ENCODE data around the gene LRRC4C. TPM values are rescaled to one million over a fixed set of nuclear protein-coding genes. Genes with fewer than 3 reads are reported as not detected.

Gene LRRC4C
- total and polyA plus RNA-seq, 11 donors: 0.08 to 1.2 (median 0.48) TPM; not detected in 1

- H3K4me3 ChIP-seq: no peak overlapping the region
- no peaks in the 10 kb centered on the region for H3K36me3 ChIP-seq
- peaks cover 0 to 4% (median 0%) of the 10 kb centered on the region in 12 donors for H3K4me1 ChIP-seq
- intact Hi-C loops (cut with DNase I): no loop called here
- WGBS, 4 donors: 88 to 94% (median 92%) methylated on average over 1 of the region's 1 CpG
- no peak overlapping the region for H3K27ac ChIP-seq
- H3K9me3 ChIP-seq: no peaks in the 10 kb centered on the region
- DNase-seq (no peak), ATAC-seq (no peak)
- TF ChIP-seq POLR2A (IDR thresholded peaks at IDR 0.05) (no peak), CTCF (IDR thresholded peaks at IDR 0.05) (no peak)
- no peaks in the 10 kb centered on the region for H3K27me3 ChIP-seq
Measured at GRCh38 chr11:41384329-41384728, 75.1 kb downstream of the LRRC4C start.

- intact Hi-C loops (cut with DNase I): no loop called here
- ATAC-seq: no peak
Measured at GRCh38 chr11:41383768-41384167, 75.7 kb downstream of the LRRC4C start.

GRCh38 chr11:41382927-41383326 lies 76.5 kb downstream of the LRRC4C start:
- H3K4me1 ChIP-seq: peaks cover 0 to 4% (median 0%) of the 10 kb centered on the region in 12 donors
- no peaks in the 10 kb centered on the region for H3K36me3 ChIP-seq
- WGBS, 4 donors: 42 to 58% (median 55%) methylated on average over 2 of the region's 2 CpGs
- ATAC-seq (no peak), DNase-seq (no peak)
- no peaks in the 10 kb centered on the region for H3K9me3 ChIP-seq
- H3K27me3 ChIP-seq: no peaks in the 10 kb centered on the region
- no peak overlapping the region for H3K27ac ChIP-seq
- no peak for TF ChIP-seq POLR2A (IDR thresholded peaks at IDR 0.05)
- TF ChIP-seq CTCF (IDR thresholded peaks at IDR 0.05): no peak
- no peak overlapping the region for H3K4me3 ChIP-seq
- intact Hi-C loops (cut with DNase I): no loop called here

More at GRCh38 chr11:41383768-41384167, 75.7 kb downstream of the LRRC4C start:
- WGBS, 4 donors: 88 to 93% (median 91%) methylated on average over 3 of the region's 3 CpGs
- no peaks in the 10 kb centered on the region for H3K9me3 ChIP-seq
- no peak overlapping the region for H3K4me3 ChIP-seq
- H3K4me1 ChIP-seq: peaks cover 0 to 4% (median 0%) of the 10 kb centered on the region in 12 donors
- H3K36me3 ChIP-seq: no peaks in the 10 kb centered on the region
- no peak overlapping the region for H3K27ac ChIP-seq
- no peaks in the 10 kb centered on the region for H3K27me3 ChIP-seq
- DNase-seq: no peak
- TF ChIP-seq CTCF (IDR thresholded peaks at IDR 0.05) (no peak), POLR2A (IDR thresholded peaks at IDR 0.05) (no peak)

GRCh38 chr11:41379084-41379483 lies 80.4 kb downstream of the LRRC4C start:
- ATAC-seq: no peak

More at GRCh38 chr11:41379084-41379483, 80.4 kb downstream of the LRRC4C start:
- intact Hi-C loops (cut with DNase I): no loop called here
- Histone ChIP-seq H3K27me3 (no peaks in the 10 kb centered on the region), H3K27ac (no peak overlapping the region), H3K4me3 (no peak overlapping the region), H3K36me3 (no peaks in the 10 kb centered on the region), H3K9me3 (no peaks in the 10 kb centered on the region), H3K4me1 (peaks cover 0 to 4% (median 0%) of the 10 kb centered on the region in 12 donors)
- no peak for DNase-seq
- TF ChIP-seq POLR2A (IDR thresholded peaks at IDR 0.05) (no peak), CTCF (IDR thresholded peaks at IDR 0.05) (no peak)

Data from heart left ventricle (tissue), 16 donors.